Measurements from ENCODE around the gene CREB5.

CREB5 gene

DNA sequence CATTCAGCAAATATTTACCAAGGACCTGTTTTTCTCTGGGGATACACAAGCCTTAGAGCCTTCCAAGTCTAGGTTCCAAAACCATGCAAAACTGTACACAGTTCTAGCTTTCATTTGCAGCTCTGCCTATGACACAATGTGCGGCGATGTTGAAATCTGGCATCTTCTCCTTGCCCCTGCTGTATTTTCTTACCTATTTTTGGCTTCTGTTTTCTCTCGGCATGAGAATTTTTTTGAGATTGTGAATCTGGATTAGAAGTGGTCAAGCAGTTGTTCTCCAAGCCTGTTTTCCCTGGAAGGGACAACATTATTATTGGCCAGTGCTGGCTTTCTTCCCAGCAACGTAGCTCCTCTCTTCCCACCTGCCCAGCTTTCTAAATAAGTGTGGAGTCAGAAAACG is 176.3 kb downstream of the CREB5 start:
- DNase-seq (ENCODE audit: extremely low read depth, low read depth), result no peak
- H3K4me3 ChIP-seq (replicated peaks; ENCODE audit: low read depth, low read length), result no peak overlapping the region
- TF ChIP-seq CTCF (IDR thresholded peaks at IDR 0.05; ENCODE audit: low read depth, low read length, missing control alignments), result no peak

DNA sequence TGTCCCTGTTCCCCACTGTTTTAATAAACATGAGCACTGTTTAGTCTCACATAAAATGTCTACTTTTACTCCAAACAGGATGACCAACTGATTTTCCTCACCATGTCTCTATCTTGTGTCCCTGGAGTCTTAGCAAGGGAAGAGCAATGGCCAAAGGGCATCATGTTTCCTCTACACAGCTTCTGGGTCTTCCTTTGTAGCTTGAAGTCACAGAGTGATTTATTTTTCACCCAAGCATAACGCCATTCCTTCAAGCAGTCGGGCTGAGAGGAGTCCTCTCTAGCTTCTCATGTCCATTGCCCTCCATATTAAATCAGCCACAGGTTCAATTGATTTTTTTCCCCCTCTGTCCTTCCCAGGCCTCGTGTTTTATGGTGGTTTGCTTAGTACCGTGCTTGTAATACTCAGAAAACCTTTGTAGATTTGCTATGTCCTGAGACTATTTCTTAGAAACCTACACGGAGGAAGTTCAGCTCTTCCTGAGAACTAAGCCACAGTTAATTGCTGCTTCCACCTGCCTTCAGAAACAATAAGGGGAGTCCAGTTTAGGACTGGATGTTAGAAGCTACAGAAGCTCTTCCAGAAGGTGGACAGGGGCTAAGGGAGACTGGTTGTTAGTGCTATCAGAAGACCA is 178.8 kb downstream of the CREB5 start:
- H3K4me3 ChIP-seq (replicated peaks; ENCODE audit: low read depth, low read length), result no peak overlapping the region
- no peak for TF ChIP-seq CTCF (IDR thresholded peaks at IDR 0.05; ENCODE audit: low read depth, low read length, missing control alignments)
- no peak for DNase-seq (ENCODE audit: extremely low read depth, low read depth)

GRCh38 chr7:28591725-28592349 is 179.5 kb downstream of the CREB5 start:
- TF ChIP-seq CTCF (IDR thresholded peaks at IDR 0.05; ENCODE audit: low read depth, low read length, missing control alignments), result no peak
- H3K4me3 ChIP-seq (replicated peaks; ENCODE audit: low read depth, low read length), result no peak overlapping the region
- no peak for DNase-seq (ENCODE audit: extremely low read depth, low read depth)

DNA sequence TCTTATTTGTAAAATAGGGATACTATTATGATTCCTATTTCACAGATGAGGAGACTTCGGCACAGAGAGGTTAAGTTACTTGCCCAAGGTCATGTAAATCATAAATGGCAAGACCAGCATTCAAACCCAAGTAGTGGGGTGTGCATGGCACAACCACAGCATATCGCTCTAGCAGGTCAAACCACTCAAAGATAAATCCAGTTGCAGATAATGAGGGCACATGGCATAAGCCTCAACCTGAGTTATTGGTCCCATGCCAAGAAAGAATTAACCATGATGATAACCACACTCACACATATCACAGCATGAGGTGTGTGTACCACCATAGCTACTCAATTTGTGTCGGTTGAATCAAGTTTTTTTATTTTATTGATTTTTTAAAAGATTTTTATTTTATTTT is 180.5 kb downstream of the CREB5 start:
- no peak for DNase-seq (ENCODE audit: extremely low read depth, low read depth)

DNA sequence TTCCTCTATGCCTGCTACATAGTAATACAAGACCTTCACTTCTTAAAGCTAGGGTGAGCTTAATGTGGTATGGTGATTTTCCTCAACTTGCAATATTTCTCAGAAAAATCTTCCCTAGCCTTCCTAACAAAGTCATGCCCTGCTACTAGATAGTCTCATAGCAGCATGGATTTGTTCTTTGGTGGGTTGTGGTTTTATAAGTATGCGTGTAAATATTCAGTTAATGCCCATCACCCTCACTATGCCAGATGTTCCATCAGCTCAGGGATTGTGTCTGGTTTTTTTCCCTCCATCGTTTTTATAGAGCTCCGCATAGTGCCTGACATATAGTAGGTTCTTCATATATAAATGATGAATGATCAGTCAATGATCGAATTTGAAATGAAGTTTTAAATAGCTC is 182.8 kb downstream of the CREB5 start:
- no peak overlapping the region for H3K4me3 ChIP-seq (replicated peaks; ENCODE audit: low read depth, low read length)
- DNase-seq (ENCODE audit: extremely low read depth, low read depth), result no peak
- TF ChIP-seq CTCF (IDR thresholded peaks at IDR 0.05; ENCODE audit: low read depth, low read length, missing control alignments), result no peak

More for the DNA sequence above, 180.5 kb downstream of the CREB5 start:
- no peak for TF ChIP-seq CTCF (IDR thresholded peaks at IDR 0.05; ENCODE audit: low read depth, low read length, missing control alignments)
- H3K4me3 ChIP-seq (replicated peaks; ENCODE audit: low read depth, low read length), result no peak overlapping the region

- no peak for DNase-seq (ENCODE audit: extremely low read depth, low read depth)
- no peak for TF ChIP-seq CTCF (IDR thresholded peaks at IDR 0.05; ENCODE audit: low read depth, low read length, missing control alignments)
- no peak overlapping the region for H3K4me3 ChIP-seq (replicated peaks; ENCODE audit: low read depth, low read length)
These were observed 183.5 kb downstream of the CREB5 start for GRCh38 chr7:28595801-28596200.

Measured in HFF-Myc (cell line).